Superior temporal gyrus (tissue), 1 donor: ENCODE data around the gene LRRC4.

Source experiments
- DNase-seq: peaks from one replicate; pipeline ENCODE4 v3.0.0-alpha.2; 2016; ENCODE audit errors: extremely low spot score

LRRC4 gene

GRCh38 chr7:128031901-128032604 is 816 bp upstream of the LRRC4 start:
- DNase-seq: peak; percentile 68

GRCh38 chr7:128030263-128030653 is 979 bp downstream of the LRRC4 start:
- DNase-seq: no peak

GRCh38 chr7:128029405-128029995 is 1.7 kb downstream of the LRRC4 start:
- DNase-seq: no peak

GRCh38 chr7:128027485-128027980 is 3.7 kb downstream of the LRRC4 start:
- no peak for DNase-seq

GRCh38 chr7:128026551-128026950 is 4.7 kb downstream of the LRRC4 start:
- DNase-seq: no peak

GRCh38 chr7:128025819-128026218 is 5.4 kb downstream of the LRRC4 start:
- DNase-seq: peak; percentile 34

GRCh38 chr7:128025380-128025779 is 5.9 kb downstream of the LRRC4 start:
- DNase-seq: peak; percentile 33

GRCh38 chr7:128024151-128024550 is 7.1 kb downstream of the LRRC4 start:
- DNase-seq: no peak

GRCh38 chr7:128022631-128023532 is 8.4 kb downstream of the LRRC4 start:
- peak; percentile 67 for DNase-seq

GRCh38 chr7:128021366-128021765 is 9.9 kb downstream of the LRRC4 start:
- DNase-seq: peak; percentile 24

GRCh38 chr7:128020159-128020558 is 11.1 kb downstream of the LRRC4 start:
- no peak for DNase-seq

- DNase-seq: no peak
These were observed 11.9 kb downstream of the LRRC4 start for GRCh38 chr7:128019288-128019687.

- DNase-seq: no peak
These were observed 13.1 kb downstream of the LRRC4 start for GRCh38 chr7:128017862-128018845.

- peak; percentile 45 for DNase-seq
These were observed 13.8 kb downstream of the LRRC4 start for GRCh38 chr7:128017460-128017859.

GRCh38 chr7:128014811-128015210 is 16.4 kb downstream of the LRRC4 start:
- peak; percentile 55 for DNase-seq

GRCh38 chr7:128011131-128011661 is 20.0 kb downstream of the LRRC4 start:
- DNase-seq: no peak

- no peak for DNase-seq
These were observed 20.7 kb downstream of the LRRC4 start for GRCh38 chr7:128010391-128011127.

- no peak for DNase-seq
These were observed 22.5 kb downstream of the LRRC4 start for GRCh38 chr7:128008744-128009143.

- DNase-seq: no peak
These were observed 23.1 kb downstream of the LRRC4 start for GRCh38 chr7:128008141-128008540.

GRCh38 chr7:128007303-128007680 is 23.9 kb downstream of the LRRC4 start:
- DNase-seq: no peak
